ENCODE measurements around the gene CREB3L2. TPM values are rescaled to one million over a fixed set of nuclear protein-coding genes. Genes with fewer than 3 reads are reported as not detected.
"Not testable (repeated sequence)": the region's sequence is repeated elsewhere in the genome, so short reads cannot be mapped to it uniquely, and the experiment has no call there.

CREB3L2 gene
- total RNA-seq, 1 donor from 2014 or later = 61.8 TPM

GRCh38 chr7:137847568-137848050 lies 154.3 kb downstream of the CREB3L2 start:
- Mint-ChIP-seq H3K9me3 (no peaks in the 10 kb centered on the region), H3K4me1 (ENCODE audit: low read depth) (peaks cover 7% of the 10 kb centered on the region), H3K36me3 (ENCODE audit: low read depth) (peaks cover 6% of the 10 kb centered on the region), H3K27me3 (ENCODE audit: insufficient read depth) (peaks cover 37% of the 10 kb centered on the region), H3K4me3 (peak overlapping the region; percentile 48), H3K27ac (no peak overlapping the region)
- intact Hi-C loops (cut with micrococcal nuclease) = loop anchor here (1.0 kb wide), 1 partner anchor 48 kb away; no protein-coding TSS in a partner anchor
- no peak for DNase-seq (ENCODE audit: low spot score)

GRCh38 chr7:137846827-137847567 lies 154.9 kb downstream of the CREB3L2 start, which contains the start of gene DGKI:
DGKI (minus strand) TSS chr7:137846974.
- Mint-ChIP-seq H3K4me3 (peak within 1 kb of the TSS; percentile 74), H3K36me3 (ENCODE audit: low read depth) (peaks cover 6% of the 10 kb centered on the region), H3K27me3 (ENCODE audit: insufficient read depth) (peaks cover 40% of the 10 kb centered on the region), H3K9me3 (no peaks in the 10 kb centered on the region), H3K4me1 (ENCODE audit: low read depth) (peaks cover 7% of the 10 kb centered on the region), H3K27ac (no peak within 1 kb of the TSS)
- intact Hi-C loops (cut with micrococcal nuclease) = loop anchor here (1.0 kb wide), 1 partner anchor 48 kb away; no protein-coding TSS in a partner anchor
- DNase-seq (ENCODE audit: low spot score) = peak; percentile 14

GRCh38 chr7:137846549-137846826 lies 155.4 kb downstream of the CREB3L2 start:
- Mint-ChIP-seq H3K4me1 (ENCODE audit: low read depth) (peaks cover 7% of the 10 kb centered on the region), H3K36me3 (ENCODE audit: low read depth) (peaks cover 6% of the 10 kb centered on the region), H3K27me3 (ENCODE audit: insufficient read depth) (peaks cover 40% of the 10 kb centered on the region), H3K9me3 (no peaks in the 10 kb centered on the region), H3K4me3 (no peak overlapping the region), H3K27ac (no peak overlapping the region)
- intact Hi-C loops (cut with micrococcal nuclease) = no loop called here
- no peak for DNase-seq (ENCODE audit: low spot score)

GRCh38 chr7:137844677-137845425 lies 157.0 kb downstream of the CREB3L2 start:
- intact Hi-C loops (cut with micrococcal nuclease) = no loop called here
- peaks cover 7% of the 10 kb centered on the region for H3K4me1 Mint-ChIP-seq (ENCODE audit: low read depth)
- no peak for DNase-seq (ENCODE audit: low spot score)
- H3K27me3 Mint-ChIP-seq (ENCODE audit: insufficient read depth) = peaks cover 37% of the 10 kb centered on the region
- H3K4me3 Mint-ChIP-seq = no peak overlapping the region
- no peak overlapping the region for H3K27ac Mint-ChIP-seq
- H3K9me3 Mint-ChIP-seq = no peaks in the 10 kb centered on the region
- H3K36me3 Mint-ChIP-seq (ENCODE audit: low read depth) = no peaks in the 10 kb centered on the region

- Mint-ChIP-seq H3K4me1 (ENCODE audit: low read depth) (no peaks in the 10 kb centered on the region), H3K4me3 (no peak overlapping the region), H3K36me3 (ENCODE audit: low read depth) (peaks cover 2% of the 10 kb centered on the region), H3K27ac (no peak overlapping the region), H3K9me3 (peaks cover 3% of the 10 kb centered on the region), H3K27me3 (ENCODE audit: insufficient read depth) (peaks cover 17% of the 10 kb centered on the region)
- DNase-seq (ENCODE audit: low spot score) = no peak
- intact Hi-C loops (cut with micrococcal nuclease) = no loop called here
Observed at GRCh38 chr7:137839903-137840779, 161.7 kb downstream of the CREB3L2 start.

- H3K27me3 Mint-ChIP-seq (ENCODE audit: insufficient read depth) = peaks cover 9% of the 10 kb centered on the region
- H3K36me3 Mint-ChIP-seq (ENCODE audit: low read depth) = peaks cover 2% of the 10 kb centered on the region
- H3K27ac Mint-ChIP-seq = no peak overlapping the region
- no peaks in the 10 kb centered on the region for H3K4me1 Mint-ChIP-seq (ENCODE audit: low read depth)
- no peak overlapping the region for H3K4me3 Mint-ChIP-seq
- H3K9me3 Mint-ChIP-seq = peaks cover 7% of the 10 kb centered on the region
- intact Hi-C loops (cut with micrococcal nuclease) = no loop called here
- no peak for DNase-seq (ENCODE audit: low spot score)
Observed at GRCh38 chr7:137838706-137839315, 163.1 kb downstream of the CREB3L2 start.

GRCh38 chr7:137836541-137836940 lies 165.3 kb downstream of the CREB3L2 start:
- DNase-seq (ENCODE audit: low spot score) = no peak
- Mint-ChIP-seq H3K4me1 (ENCODE audit: low read depth) (no peaks in the 10 kb centered on the region), H3K27me3 (ENCODE audit: insufficient read depth) (peaks cover 6% of the 10 kb centered on the region), H3K36me3 (ENCODE audit: low read depth) (peaks cover 7% of the 10 kb centered on the region), H3K4me3 (no peak overlapping the region), H3K9me3 (peaks cover 17% of the 10 kb centered on the region), H3K27ac (no peak overlapping the region)
- intact Hi-C loops (cut with micrococcal nuclease) = no loop called here

- Mint-ChIP-seq H3K4me1 (ENCODE audit: low read depth) (no peaks in the 10 kb centered on the region), H3K9me3 (peaks cover 18% of the 10 kb centered on the region), H3K27ac (no peak overlapping the region), H3K4me3 (no peak overlapping the region), H3K36me3 (ENCODE audit: low read depth) (peaks cover 7% of the 10 kb centered on the region), H3K27me3 (ENCODE audit: insufficient read depth) (peaks cover 6% of the 10 kb centered on the region)
- intact Hi-C loops (cut with micrococcal nuclease) = no loop called here
- DNase-seq (ENCODE audit: low spot score) = no peak
Observed at GRCh38 chr7:137836113-137836509, 165.8 kb downstream of the CREB3L2 start.

- H3K27ac Mint-ChIP-seq = no peak overlapping the region
- H3K36me3 Mint-ChIP-seq (ENCODE audit: low read depth) = peaks cover 7% of the 10 kb centered on the region
- intact Hi-C loops (cut with micrococcal nuclease) = no loop called here
- peaks cover 23% of the 10 kb centered on the region for H3K9me3 Mint-ChIP-seq
- H3K4me1 Mint-ChIP-seq (ENCODE audit: low read depth) = no peaks in the 10 kb centered on the region
- no peak overlapping the region for H3K4me3 Mint-ChIP-seq
- no peak for DNase-seq (ENCODE audit: low spot score)
- peaks cover 6% of the 10 kb centered on the region for H3K27me3 Mint-ChIP-seq (ENCODE audit: insufficient read depth)
Observed at GRCh38 chr7:137835486-137836112, 166.3 kb downstream of the CREB3L2 start.

- no peak overlapping the region for H3K4me3 Mint-ChIP-seq
- no peaks in the 10 kb centered on the region for H3K4me1 Mint-ChIP-seq (ENCODE audit: low read depth)
- H3K27ac Mint-ChIP-seq = no peak overlapping the region
- peaks cover 27% of the 10 kb centered on the region for H3K9me3 Mint-ChIP-seq
- intact Hi-C loops (cut with micrococcal nuclease) = no loop called here
- H3K36me3 Mint-ChIP-seq (ENCODE audit: low read depth) = peaks cover 7% of the 10 kb centered on the region
- H3K27me3 Mint-ChIP-seq (ENCODE audit: insufficient read depth) = peaks cover 8% of the 10 kb centered on the region
- no peak for DNase-seq (ENCODE audit: low spot score)
Observed at GRCh38 chr7:137834552-137834951, 167.3 kb downstream of the CREB3L2 start.

- H3K27me3 Mint-ChIP-seq (ENCODE audit: insufficient read depth); DNase-seq (ENCODE audit: low spot score); H3K36me3 Mint-ChIP-seq (ENCODE audit: low read depth); intact Hi-C loops (cut with micrococcal nuclease); H3K4me3 Mint-ChIP-seq; H3K4me1 Mint-ChIP-seq (ENCODE audit: low read depth); H3K27ac Mint-ChIP-seq: not testable (repeated sequence)
- peaks cover 27% of the 10 kb centered on the region for H3K9me3 Mint-ChIP-seq
Observed at GRCh38 chr7:137832990-137833389, 168.9 kb downstream of the CREB3L2 start.

GRCh38 chr7:137832382-137832781 lies 169.5 kb downstream of the CREB3L2 start:
- H3K4me3 Mint-ChIP-seq = no peak overlapping the region
- peaks cover 27% of the 10 kb centered on the region for H3K9me3 Mint-ChIP-seq
- no peak for DNase-seq (ENCODE audit: low spot score)
- H3K27ac Mint-ChIP-seq = no peak overlapping the region
- no peaks in the 10 kb centered on the region for H3K4me1 Mint-ChIP-seq (ENCODE audit: low read depth)
- H3K27me3 Mint-ChIP-seq (ENCODE audit: insufficient read depth) = peaks cover 7% of the 10 kb centered on the region
- intact Hi-C loops (cut with micrococcal nuclease) = no loop called here
- peaks cover 7% of the 10 kb centered on the region for H3K36me3 Mint-ChIP-seq (ENCODE audit: low read depth)
